SJSA1 (cell line): Measurements from ENCODE around the gene CSTF3. TPM values are rescaled to one million over a fixed set of nuclear protein-coding genes. Genes with fewer than 3 reads are reported as not detected.

ENCODE experiments used
- DNase-seq, 2 experiments: peaks; one replicate each; pipeline ENCODE4 v3.0.0-alpha.2; 2015 to 2020; ENCODE audit warnings: low spot score in 2 of 2, low read depth in 1 of 2
- H3K27ac ChIP-seq: fragments of 250-450 bp; sonication (Bioruptor Pico); 2 replicates; pipeline ENCODE4 v1.5.1; 2020; ENCODE audit warnings: mild to moderate bottlenecking, moderate library complexity
- H3K27me3 ChIP-seq: fragments of 250-450 bp; sonication (Bioruptor Pico); replicated peaks from 2 replicates; pipeline ENCODE4 v1.5.1; 2020; ENCODE audit warnings: mild to moderate bottlenecking, moderate library complexity
- H3K36me3 ChIP-seq: fragments of 250-450 bp; sonication (Bioruptor Pico); 2 replicates; pipeline ENCODE4 v1.5.1; 2020; ENCODE audit warnings: mild to moderate bottlenecking
- H3K4me1 ChIP-seq: fragments of 250-450 bp; sonication (Bioruptor Pico); replicated peaks from 2 replicates; pipeline ENCODE4 v1.6.1; 2021; ENCODE audit warnings: mild to moderate bottlenecking
- H3K4me3 ChIP-seq: fragments of 250-450 bp; sonication (Bioruptor Pico); 2 replicates; pipeline ENCODE4 v1.5.1; 2020; ENCODE audit warnings: mild to moderate bottlenecking
- H3K9me3 ChIP-seq: fragments of 250-450 bp; sonication (Bioruptor Pico); replicated peaks from 2 replicates; pipeline ENCODE4 v1.5.1; 2020; ENCODE audit warnings: mild to moderate bottlenecking
- total RNA-seq: library from RNA; depleted of rRNA; stranded (reverse); fragments of >200 nt; shearing (Covaris generic); gene quantifications from 2 replicates; pipeline ENCODE4 v1.2.3, GENCODE V29; 2014; rRNA removed

CSTF3 gene
- 9.5 and 26.5 TPM in 2 replicates for total RNA-seq

DNA sequence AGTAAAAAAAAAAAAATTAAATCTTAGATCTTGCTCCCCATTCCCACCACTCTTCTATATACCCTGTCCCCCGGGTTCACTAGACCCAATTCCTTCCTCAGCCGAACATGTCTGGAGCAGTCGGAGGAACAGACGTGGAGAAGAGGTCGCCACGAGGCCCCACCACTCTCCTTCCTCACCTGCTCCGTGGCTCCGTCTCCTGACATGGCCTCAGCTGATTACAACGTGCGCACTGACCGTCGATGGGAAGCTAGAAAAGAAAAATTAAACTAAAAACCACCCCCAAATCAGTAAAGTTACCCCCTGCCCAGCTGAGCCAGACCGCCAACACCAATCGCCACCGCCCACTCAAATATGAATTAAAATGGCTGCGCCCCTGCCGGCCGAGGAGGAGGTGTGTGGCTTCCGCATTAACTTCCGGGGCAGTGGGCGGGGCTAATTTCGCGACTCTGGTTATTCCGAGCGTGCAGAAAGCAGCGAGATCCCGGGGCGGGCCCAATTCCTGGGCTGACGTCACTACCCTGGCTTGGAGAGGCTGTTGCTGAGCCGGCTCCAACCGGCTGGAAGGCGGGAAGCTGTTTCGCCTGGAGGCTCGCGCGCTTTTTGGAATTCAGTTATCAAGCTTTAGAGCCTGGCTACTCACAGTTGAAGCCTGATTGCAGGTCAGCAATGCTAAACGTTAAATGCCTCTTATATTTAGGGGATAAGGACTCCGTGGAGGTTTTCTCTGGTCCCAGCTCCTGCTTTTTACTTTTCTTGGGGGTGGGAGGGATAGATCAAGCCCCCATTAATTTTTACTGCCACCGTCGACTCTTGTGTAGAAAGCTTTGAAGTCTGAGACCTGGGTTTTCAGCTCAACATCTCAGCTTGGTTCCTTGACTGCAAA is at the start of gene CSTF3:
Gene CSTF3 (minus strand): TSS at position 361 of the 886 bp plus-strand sequence. CDS start 155 bp downstream, at position 206.
- H3K27ac ChIP-seq = peak within 1 kb of the TSS; percentile 96
- peak; percentile 96 to 100 for DNase-seq
- peaks cover 11% of the 10 kb centered on the region for H3K4me1 ChIP-seq
- H3K4me3 ChIP-seq = peak within 1 kb of the TSS; percentile 66
- no peaks in the 10 kb centered on the region for H3K27me3 ChIP-seq
- H3K36me3 ChIP-seq = peaks cover 15% of the 10 kb centered on the region; the same call in 1 of the 2 replicates
- H3K9me3 ChIP-seq = peaks cover 4% of the 10 kb centered on the region; the same call in 1 of the 2 replicates

DNA sequence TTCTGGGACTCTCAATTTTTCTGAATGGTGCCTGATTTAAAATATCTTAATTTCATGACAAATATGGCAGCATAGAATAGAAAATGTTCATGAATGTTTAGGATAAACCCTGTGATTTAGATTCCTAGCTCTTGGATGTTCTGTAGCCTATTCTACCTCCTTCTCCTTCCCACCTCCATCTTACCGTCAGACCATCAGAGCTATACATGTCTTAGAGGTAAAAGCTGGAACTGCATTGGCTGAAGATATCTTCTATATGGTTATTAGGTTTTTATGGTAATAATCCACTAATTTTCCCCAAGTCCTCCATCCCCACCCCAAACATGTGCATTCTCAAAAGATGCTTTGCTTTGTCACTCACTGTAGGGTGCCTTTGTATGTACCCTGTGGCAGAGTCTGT is 46.9 kb upstream of the CSTF3 start:
- Histone ChIP-seq H3K4me1 (no peaks in the 10 kb centered on the region), H3K36me3 (no peaks in the 10 kb centered on the region), H3K9me3 (no peaks in the 10 kb centered on the region), H3K27me3 (no peaks in the 10 kb centered on the region), H3K27ac (no peak overlapping the region), H3K4me3 (no peak overlapping the region)
- no peak for DNase-seq

DNA sequence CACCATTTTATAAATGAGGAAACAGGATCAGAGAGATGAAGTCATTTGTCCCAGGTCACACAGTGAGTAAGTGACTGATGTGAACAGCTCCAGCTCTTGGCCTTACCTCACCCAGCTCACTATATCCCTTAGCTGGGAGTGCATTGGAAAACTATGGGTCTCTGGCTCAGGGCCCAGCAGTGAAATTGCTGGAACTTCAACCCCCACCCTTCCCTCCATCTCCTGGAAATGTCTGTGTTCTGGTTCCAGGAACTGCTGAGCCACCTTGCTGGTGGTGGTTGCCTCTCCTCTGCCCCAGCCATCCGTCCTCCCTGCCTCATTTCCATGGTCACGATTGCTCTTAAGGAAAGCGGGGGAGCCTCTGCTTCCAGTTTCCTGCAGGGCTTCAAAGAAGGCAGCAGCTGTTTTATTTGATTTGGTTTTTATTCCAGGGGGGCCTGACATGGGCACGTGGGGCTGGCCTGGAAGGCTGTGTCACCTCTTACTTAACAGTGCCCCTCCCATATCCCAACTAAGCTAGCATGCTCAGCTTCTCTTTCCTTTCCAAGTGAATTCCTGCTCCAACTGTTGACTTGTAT is 46.2 kb upstream of the CSTF3 start:
- H3K27me3 ChIP-seq = no peaks in the 10 kb centered on the region
- no peaks in the 10 kb centered on the region for H3K36me3 ChIP-seq
- no peaks in the 10 kb centered on the region for H3K9me3 ChIP-seq
- DNase-seq = no peak
- no peaks in the 10 kb centered on the region for H3K4me1 ChIP-seq
- H3K27ac ChIP-seq = no peak overlapping the region
- no peak overlapping the region for H3K4me3 ChIP-seq

DNA sequence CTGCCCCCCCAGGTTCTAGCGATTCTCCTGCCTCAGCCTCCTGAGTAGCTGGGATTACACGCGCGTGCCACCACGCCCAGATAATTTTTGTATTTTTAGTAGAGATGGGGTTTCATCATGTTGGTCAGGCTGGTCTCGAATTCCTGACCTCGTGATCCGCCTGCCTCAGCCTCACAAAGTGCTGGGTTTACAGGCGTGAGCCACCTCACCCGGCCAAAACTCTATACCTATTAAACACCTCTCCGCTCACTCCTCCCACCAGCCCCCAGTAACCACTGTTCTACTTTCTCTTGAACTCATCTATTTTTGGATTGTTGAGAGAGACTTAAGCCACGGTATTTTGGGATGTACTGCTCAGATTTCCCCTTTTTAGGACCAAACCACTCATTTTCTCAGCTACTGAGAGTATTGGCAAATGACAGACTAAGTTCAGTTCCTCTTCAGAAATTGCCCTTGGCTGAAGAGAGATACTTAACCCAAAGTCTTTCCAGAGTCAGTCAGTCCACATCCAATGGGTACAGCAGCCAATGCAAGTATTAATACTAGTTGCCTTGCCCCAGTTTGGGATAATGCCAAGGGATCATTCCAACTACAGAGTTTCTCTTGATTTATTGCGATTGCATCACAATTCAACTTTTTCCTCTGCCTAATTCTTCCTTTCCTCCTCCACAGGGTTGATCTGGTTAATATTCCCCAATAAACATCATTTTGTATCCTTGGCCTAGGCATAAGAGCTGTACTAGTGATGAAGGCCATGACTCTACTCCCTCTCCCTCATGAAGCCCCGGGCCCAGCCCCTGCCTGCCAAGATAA is 36.8 kb upstream of the CSTF3 start:
- Histone ChIP-seq H3K36me3 (no peaks in the 10 kb centered on the region), H3K9me3 (no peaks in the 10 kb centered on the region), H3K4me3 (no peak overlapping the region), H3K27me3 (no peaks in the 10 kb centered on the region), H3K27ac (no peak overlapping the region), H3K4me1 (peaks cover 22% of the 10 kb centered on the region)
- DNase-seq = no peak

DNA sequence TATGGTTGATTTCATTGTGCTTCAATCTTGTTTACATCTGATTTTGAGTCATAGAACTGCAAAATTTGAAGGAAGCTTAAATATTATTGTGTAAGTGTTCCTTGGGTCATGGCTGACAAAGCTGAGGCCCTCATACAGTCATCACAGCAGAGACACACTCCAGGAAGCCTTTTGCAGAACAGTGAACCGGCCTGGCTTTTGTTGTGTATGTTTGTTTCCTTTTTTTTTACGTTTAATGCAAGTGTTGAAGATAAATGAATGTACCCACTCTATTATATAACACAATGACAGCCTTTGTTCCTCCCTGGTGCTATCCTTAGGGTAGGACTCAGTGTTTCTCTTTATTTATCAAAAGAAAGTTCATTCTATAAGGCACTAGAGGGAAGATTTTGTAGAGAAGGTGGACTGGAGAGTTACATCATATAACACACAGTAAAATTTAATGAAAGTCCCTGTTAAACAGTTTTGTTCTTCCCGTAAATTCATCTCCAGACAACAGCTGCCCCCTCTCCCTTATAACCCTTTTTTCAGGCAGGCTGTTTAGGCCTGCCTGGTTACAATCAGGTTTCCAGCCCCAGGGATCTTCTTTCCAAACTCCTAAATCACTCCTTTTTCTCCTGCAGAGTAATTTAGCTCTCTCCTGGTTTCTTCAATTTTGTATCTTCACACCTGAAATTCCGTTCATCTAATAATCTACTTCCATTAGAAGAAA is 34.3 kb upstream of the CSTF3 start:
- H3K27me3 ChIP-seq = no peaks in the 10 kb centered on the region
- no peak overlapping the region for H3K27ac ChIP-seq
- H3K36me3 ChIP-seq = no peaks in the 10 kb centered on the region
- H3K4me3 ChIP-seq = no peak overlapping the region
- H3K4me1 ChIP-seq = peaks cover 47% of the 10 kb centered on the region
- no peaks in the 10 kb centered on the region for H3K9me3 ChIP-seq
- DNase-seq = no peak

DNA sequence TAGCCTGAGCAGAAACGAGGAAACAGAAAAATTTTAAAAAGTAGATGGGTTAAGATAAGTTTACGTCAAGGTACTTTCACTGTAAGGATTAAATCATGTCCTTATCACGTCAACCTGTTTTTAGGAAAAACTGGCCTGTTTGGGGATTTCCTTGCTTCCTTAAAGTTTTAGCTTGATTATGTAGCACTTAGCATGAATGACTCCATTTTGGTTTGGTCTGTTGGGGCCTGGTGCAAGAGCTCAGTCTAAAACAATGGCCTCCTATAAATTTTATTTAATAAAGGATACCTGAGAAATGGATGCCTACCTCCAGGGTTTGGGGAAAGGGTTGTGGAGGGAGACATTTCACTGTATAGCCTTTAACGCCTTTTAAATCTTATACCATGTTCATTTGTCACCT is 33.2 kb upstream of the CSTF3 start:
- Histone ChIP-seq H3K27me3 (no peaks in the 10 kb centered on the region), H3K4me3 (no peak overlapping the region), H3K36me3 (no peaks in the 10 kb centered on the region), H3K4me1 (peaks cover 49% of the 10 kb centered on the region), H3K27ac (no peak overlapping the region), H3K9me3 (no peaks in the 10 kb centered on the region)
- DNase-seq = no peak

DNA sequence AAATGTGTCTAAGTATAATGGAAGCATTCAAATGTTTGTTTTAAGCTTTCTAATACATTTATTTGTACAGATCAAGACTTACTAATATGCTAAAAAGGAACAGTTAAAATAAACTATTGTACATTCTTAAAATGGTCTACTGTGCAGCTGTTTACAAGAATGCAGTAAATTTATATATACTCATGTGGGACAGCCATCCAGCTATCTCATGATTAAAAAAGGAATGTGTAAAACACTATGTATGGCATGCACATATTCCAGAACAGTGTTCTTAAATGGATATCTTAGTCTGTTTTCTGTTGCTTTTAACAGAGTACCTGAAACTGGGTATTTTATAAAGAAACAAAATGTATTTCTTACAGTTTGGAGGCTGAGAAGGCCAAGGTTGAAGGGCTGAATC is 30.2 kb upstream of the CSTF3 start:
- no peaks in the 10 kb centered on the region for H3K36me3 ChIP-seq
- H3K4me3 ChIP-seq = no peak overlapping the region
- peak in 1 of 2 experiments; percentile 48 for DNase-seq
- no peaks in the 10 kb centered on the region for H3K27me3 ChIP-seq
- H3K9me3 ChIP-seq = no peaks in the 10 kb centered on the region
- peak overlapping the region; percentile 21; the same call in 1 of the 2 replicates for H3K27ac ChIP-seq
- peaks cover 52% of the 10 kb centered on the region for H3K4me1 ChIP-seq

DNA sequence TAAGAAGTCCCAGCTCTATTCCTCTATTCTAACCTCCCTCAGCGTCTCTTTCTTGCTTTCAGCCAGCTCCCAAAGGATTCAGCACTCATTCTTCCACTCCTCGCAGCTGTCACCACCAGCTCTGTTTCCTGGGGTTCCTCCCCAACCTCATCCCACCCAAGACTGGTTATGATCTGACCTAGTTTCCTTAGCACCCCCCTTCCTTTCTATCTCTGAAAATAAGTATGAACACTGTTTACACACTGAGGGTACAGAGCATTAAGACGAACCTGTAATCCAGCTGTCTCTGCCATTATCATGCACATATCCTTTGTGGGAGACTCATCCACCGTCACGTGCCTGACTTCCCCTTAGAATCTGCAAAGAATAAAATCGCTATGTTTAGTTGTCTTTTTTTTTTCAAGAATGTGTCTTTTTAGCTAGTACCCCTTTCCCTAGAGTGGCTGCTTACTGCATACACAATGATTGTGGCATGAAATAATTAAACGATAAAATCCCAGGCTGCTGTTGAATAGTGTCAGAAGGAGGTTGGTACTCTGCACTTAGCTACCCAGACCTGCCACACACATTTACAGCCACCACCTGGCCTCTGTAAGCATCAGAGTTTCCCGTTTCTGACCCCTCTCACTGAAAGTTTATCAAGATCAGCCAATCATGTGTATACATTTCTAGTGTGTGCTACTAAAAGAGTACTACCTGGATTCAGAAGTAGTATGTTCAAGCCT is 26.9 kb upstream of the CSTF3 start:
- Histone ChIP-seq H3K27ac (no peak overlapping the region), H3K4me3 (no peak overlapping the region)
- DNase-seq = no peak

DNA sequence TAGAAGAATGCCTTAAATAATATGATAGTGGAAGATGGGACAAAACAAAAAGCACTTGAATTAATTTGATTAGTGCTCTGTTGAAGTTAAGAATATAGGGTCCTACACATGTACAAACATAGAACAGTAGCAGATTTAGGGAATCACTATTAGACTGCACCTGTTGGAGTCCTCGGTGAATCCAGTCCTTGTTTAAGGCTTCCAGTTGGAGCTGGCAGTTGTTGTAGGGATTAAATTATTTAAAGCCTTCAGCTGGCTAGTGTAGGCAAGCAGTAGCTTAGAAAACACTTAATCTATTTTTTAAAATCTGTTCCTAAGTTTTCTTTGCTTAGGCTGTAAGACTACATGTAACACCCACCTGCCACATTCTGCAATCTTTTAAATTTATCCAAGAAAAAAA is 24.5 kb upstream of the CSTF3 start:
- H3K27me3 ChIP-seq = no peaks in the 10 kb centered on the region
- no peaks in the 10 kb centered on the region for H3K36me3 ChIP-seq
- peaks cover 15% of the 10 kb centered on the region for H3K4me1 ChIP-seq
- H3K27ac ChIP-seq = no peak overlapping the region
- DNase-seq = no peak
- H3K9me3 ChIP-seq = no peaks in the 10 kb centered on the region
- no peak overlapping the region for H3K4me3 ChIP-seq

More for the DNA sequence above, 26.9 kb upstream of the CSTF3 start:
- no peaks in the 10 kb centered on the region for H3K36me3 ChIP-seq
- H3K27me3 ChIP-seq = no peaks in the 10 kb centered on the region
- peaks cover 39% of the 10 kb centered on the region for H3K4me1 ChIP-seq
- no peaks in the 10 kb centered on the region for H3K9me3 ChIP-seq

DNA sequence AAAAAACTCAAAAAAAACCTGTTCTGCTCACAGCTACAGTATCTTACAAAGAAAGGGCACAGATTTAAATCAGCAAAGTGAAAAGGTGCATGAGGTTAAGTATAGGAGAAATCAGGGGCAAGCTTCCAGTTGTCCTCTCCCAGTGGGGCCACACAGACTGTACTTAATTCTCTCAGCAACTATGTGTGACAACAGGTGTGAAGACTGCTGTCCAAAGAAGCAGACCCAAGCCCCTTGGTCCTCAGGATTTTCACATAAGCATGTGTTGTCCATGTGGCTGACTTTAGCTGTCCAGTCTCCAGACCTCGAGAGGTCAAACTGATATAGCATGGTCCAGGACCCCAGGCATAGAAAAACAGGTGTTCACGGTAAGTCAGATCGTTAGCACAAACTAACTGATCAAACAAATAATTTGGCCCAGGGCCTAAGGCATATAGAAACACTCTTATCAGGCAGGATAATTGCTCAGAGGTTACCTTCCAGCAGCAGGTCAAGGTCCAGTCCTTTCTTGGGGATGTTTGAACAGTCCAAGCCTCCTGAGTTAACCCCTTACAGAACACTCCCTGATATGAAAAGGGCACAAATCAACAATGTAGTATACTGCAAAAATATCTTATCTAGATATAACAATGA is 21.1 kb upstream of the CSTF3 start:
- H3K27ac ChIP-seq = no peak overlapping the region
- peaks cover 13% of the 10 kb centered on the region for H3K4me1 ChIP-seq
- no peak overlapping the region for H3K4me3 ChIP-seq
- no peaks in the 10 kb centered on the region for H3K27me3 ChIP-seq
- no peak for DNase-seq
- H3K9me3 ChIP-seq = no peaks in the 10 kb centered on the region
- no peaks in the 10 kb centered on the region for H3K36me3 ChIP-seq

DNA sequence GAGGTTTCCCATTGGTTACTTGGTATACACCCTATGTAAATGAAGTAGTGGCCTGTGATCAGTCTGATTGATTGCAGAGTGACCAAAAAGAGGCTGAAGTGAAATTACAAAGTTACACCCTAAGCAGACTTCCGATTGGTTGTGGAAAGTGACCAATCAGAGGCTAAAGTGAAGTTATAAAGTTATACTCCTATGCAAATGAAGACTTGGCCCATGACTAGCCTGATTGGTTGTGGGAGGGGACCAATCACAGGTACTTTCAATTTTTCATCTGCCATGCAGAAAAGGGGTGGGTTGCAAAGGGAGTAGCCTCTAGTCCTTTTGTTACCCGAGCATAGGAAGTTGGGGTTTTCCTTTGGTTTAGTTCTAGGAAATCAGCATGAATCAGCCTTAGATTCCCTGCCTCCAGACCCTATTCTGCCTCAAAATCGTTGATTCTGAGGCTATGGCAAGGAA is 18.1 kb upstream of the CSTF3 start:
- no peaks in the 10 kb centered on the region for H3K27me3 ChIP-seq
- no peak for DNase-seq
- H3K9me3 ChIP-seq = no peaks in the 10 kb centered on the region
- peaks cover 13% of the 10 kb centered on the region for H3K4me1 ChIP-seq
- no peak overlapping the region for H3K4me3 ChIP-seq
- H3K27ac ChIP-seq = no peak overlapping the region
- H3K36me3 ChIP-seq = no peaks in the 10 kb centered on the region

DNA sequence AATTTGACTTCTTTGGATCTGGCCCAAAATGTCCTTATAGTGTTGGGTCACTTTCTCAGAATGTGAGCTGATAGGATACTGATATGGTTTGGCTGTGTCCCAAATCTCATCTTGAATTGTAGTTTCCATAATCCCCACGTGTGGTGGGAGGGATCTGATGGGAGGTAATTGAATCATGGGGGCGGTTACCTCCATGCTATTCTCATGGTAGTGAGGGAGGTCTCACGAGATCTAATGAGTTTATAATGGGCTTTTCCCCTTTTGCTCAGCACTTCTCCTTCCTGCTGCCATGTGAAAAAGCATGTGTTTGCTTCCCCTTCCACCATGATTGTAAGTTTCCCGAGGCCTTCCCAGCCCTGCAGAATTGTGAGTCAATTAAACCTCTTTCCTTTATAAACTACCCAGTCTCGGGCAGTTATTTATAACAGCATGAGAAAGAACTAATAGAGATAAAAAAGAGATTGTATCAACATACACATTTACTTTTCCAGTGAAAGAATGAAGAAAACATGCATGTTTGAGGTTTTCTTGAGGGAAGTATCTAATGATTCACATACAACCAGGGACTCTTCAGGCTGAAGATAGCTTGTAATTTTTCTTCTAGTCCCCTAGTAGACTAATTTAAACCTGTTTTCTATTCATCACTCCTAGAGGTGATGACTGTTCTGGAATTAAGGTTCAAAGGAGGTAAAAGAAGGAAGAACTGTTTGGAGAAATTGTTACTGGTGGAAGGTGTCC is 17.3 kb upstream of the CSTF3 start:
- no peaks in the 10 kb centered on the region for H3K27me3 ChIP-seq
- H3K27ac ChIP-seq = no peak overlapping the region
- no peaks in the 10 kb centered on the region for H3K9me3 ChIP-seq
- DNase-seq = no peak
- peaks cover 13% of the 10 kb centered on the region for H3K4me1 ChIP-seq
- no peaks in the 10 kb centered on the region for H3K36me3 ChIP-seq
- H3K4me3 ChIP-seq = no peak overlapping the region
